ENCODE data around the gene SYCE1. TPM values are rescaled to one million over a fixed set of nuclear protein-coding genes. Genes with fewer than 3 reads are reported as not detected.
"Not testable (repeated sequence)": the region's sequence is repeated elsewhere in the genome, so short reads cannot be mapped to it uniquely, and the experiment has no call there.

The SYCE1 gene
- total RNA-seq, 1 experiment from 2014 or later: not detected

- H3K36me3 ChIP-seq (replicated peaks; ENCODE audit: control insufficient read depth, insufficient read depth, low read length); H3K4me3 ChIP-seq (ENCODE audit: insufficient read depth, low read depth, low read length); DNase-seq; H3K27me3 ChIP-seq (ENCODE audit: control insufficient read depth, insufficient read depth, low read length): not testable (repeated sequence)
Observed at GRCh38 chr10:133569801-133570200, 4.4 kb upstream of the SYCE1 start.

- H3K4me3 ChIP-seq (ENCODE audit: insufficient read depth, low read depth, low read length); H3K36me3 ChIP-seq (replicated peaks; ENCODE audit: control insufficient read depth, insufficient read depth, low read length); H3K27me3 ChIP-seq (ENCODE audit: control insufficient read depth, insufficient read depth, low read length); DNase-seq: not testable (repeated sequence)
Observed at GRCh38 chr10:133568831-133569527, 3.6 kb upstream of the SYCE1 start.

- Histone ChIP-seq H3K4me3 (ENCODE audit: insufficient read depth, low read depth, low read length) (no peak overlapping the region), H3K36me3 (replicated peaks; ENCODE audit: control insufficient read depth, insufficient read depth, low read length) (no peaks in the 10 kb centered on the region), H3K27me3 (ENCODE audit: control insufficient read depth, insufficient read depth, low read length) (no peaks in the 10 kb centered on the region; the same call in 1 of the 2 replicates)
- no peak for DNase-seq
Observed at GRCh38 chr10:133568287-133568614, 2.9 kb upstream of the SYCE1 start.

- no peaks in the 10 kb centered on the region for H3K36me3 ChIP-seq (replicated peaks; ENCODE audit: control insufficient read depth, insufficient read depth, low read length)
- H3K4me3 ChIP-seq (ENCODE audit: insufficient read depth, low read depth, low read length): no peak overlapping the region
- DNase-seq: no peak
- H3K27me3 ChIP-seq (ENCODE audit: control insufficient read depth, insufficient read depth, low read length): no peaks in the 10 kb centered on the region; the same call in 1 of the 2 replicates
Observed at GRCh38 chr10:133567609-133568286, 2.4 kb upstream of the SYCE1 start.

GRCh38 chr10:133567119-133567518, 1.7 kb upstream of the SYCE1 start:
- H3K4me3 ChIP-seq (ENCODE audit: insufficient read depth, low read depth, low read length): no peak overlapping the region
- H3K27me3 ChIP-seq (ENCODE audit: control insufficient read depth, insufficient read depth, low read length): no peaks in the 10 kb centered on the region; the same call in 1 of the 2 replicates
- H3K36me3 ChIP-seq (replicated peaks; ENCODE audit: control insufficient read depth, insufficient read depth, low read length): no peaks in the 10 kb centered on the region
- DNase-seq: no peak

DNA sequence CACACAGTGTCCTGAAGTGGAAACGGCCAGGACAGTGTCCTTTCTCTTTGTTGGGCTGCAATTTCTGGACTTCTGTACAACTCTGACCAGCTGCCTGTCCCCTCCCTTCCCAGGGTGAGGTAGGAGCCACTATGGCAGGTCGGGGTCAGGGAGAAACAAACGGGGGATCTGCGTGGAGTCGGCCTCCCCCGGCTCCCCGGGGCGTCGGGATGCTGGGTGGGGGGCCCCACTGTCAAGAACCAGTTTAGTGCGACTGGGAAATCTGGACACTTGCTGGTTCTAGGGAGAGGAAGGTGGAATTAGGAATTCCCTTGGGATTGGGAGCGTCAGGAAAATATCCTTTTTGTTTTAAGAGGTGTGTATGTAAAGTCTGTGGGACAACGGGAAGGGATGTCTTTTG, 567 bp downstream of the SYCE1 start:
- no peak for DNase-seq

GRCh38 chr10:133559216-133559615, 6.2 kb downstream of the SYCE1 start:
- Histone ChIP-seq H3K4me3 (ENCODE audit: insufficient read depth, low read depth, low read length) (no peak overlapping the region), H3K36me3 (replicated peaks; ENCODE audit: control insufficient read depth, insufficient read depth, low read length) (no peaks in the 10 kb centered on the region), H3K27me3 (ENCODE audit: control insufficient read depth, insufficient read depth, low read length) (no peaks in the 10 kb centered on the region)
- no peak for DNase-seq

More for the DNA sequence above, 567 bp downstream of the SYCE1 start:
- Histone ChIP-seq H3K36me3 (replicated peaks; ENCODE audit: control insufficient read depth, insufficient read depth, low read length) (no peaks in the 10 kb centered on the region), H3K27me3 (ENCODE audit: control insufficient read depth, insufficient read depth, low read length) (no peaks in the 10 kb centered on the region; the same call in 1 of the 2 replicates), H3K4me3 (ENCODE audit: insufficient read depth, low read depth, low read length) (no peak overlapping the region)

DNA sequence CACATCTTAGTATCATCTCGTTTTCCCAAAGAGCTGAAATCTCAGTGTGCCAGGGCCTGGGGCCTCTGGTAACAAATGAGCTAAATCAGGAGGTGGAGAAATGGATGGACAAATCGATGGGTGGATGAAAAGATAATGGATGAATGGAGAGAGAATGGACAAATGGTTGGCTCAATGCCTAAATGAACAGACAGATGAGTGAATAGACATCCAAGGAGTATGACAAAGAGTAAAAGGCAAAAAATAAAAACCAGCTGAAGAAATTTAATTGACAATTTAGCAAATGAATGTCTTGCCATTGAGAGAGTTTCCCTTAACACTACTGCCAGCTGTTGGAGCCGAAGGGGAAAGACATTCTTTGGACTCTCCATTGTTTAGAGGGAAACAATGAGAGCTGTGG, 8.0 kb downstream of the SYCE1 start:
- no peaks in the 10 kb centered on the region for H3K36me3 ChIP-seq (replicated peaks; ENCODE audit: control insufficient read depth, insufficient read depth, low read length)
- no peak overlapping the region for H3K4me3 ChIP-seq (ENCODE audit: insufficient read depth, low read depth, low read length)
- DNase-seq: no peak
- H3K27me3 ChIP-seq (ENCODE audit: control insufficient read depth, insufficient read depth, low read length): no peaks in the 10 kb centered on the region

DNA sequence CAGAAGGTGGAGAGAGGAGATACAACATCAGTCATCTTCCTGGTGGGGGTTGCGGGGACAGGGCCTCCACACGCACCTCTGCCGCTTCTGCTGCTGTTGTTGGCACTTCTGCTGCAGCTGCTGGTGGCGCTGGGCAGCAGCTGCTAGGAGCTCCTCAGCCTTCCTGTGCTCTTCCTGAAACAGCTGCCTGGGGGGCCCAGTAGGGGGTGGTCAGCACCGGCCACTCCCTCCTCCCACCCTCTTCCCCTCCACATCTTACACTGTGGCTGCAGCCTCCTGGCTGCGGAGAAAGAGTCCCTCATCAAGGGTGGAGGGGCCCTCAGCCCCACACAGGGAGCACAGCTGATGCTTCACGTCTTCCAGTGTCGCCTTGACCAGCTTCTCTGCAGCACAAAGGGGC, 9.9 kb downstream of the SYCE1 start:
- Histone ChIP-seq H3K36me3 (replicated peaks; ENCODE audit: control insufficient read depth, insufficient read depth, low read length) (no peaks in the 10 kb centered on the region), H3K27me3 (ENCODE audit: control insufficient read depth, insufficient read depth, low read length) (no peaks in the 10 kb centered on the region), H3K4me3 (ENCODE audit: insufficient read depth, low read depth, low read length) (no peak overlapping the region)
- DNase-seq: no peak

DNA sequence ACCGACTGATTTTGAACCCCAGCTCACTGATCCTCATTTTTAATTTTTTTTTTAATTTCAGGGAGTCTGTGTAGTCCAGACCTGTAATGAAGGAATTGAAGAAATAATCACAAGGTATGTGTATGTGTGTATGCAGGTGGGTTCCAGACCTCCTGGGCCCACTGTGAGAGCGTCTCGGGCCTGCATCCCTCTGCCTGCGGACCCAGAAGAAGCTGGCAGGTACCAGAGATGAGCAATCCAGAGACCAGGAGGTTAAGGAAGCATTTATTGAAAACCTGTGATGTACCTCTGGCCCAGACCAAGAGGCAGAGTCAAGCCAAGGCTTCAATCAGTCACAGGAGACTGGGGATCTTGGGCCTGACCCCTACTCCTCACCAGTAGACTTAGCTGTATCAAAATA, 10.8 kb downstream of the SYCE1 start:
- no peak for DNase-seq
- H3K4me3 ChIP-seq (ENCODE audit: insufficient read depth, low read depth, low read length): no peak overlapping the region
- no peaks in the 10 kb centered on the region for H3K36me3 ChIP-seq (replicated peaks; ENCODE audit: control insufficient read depth, insufficient read depth, low read length)
- H3K27me3 ChIP-seq (ENCODE audit: control insufficient read depth, insufficient read depth, low read length): no peaks in the 10 kb centered on the region

DNA sequence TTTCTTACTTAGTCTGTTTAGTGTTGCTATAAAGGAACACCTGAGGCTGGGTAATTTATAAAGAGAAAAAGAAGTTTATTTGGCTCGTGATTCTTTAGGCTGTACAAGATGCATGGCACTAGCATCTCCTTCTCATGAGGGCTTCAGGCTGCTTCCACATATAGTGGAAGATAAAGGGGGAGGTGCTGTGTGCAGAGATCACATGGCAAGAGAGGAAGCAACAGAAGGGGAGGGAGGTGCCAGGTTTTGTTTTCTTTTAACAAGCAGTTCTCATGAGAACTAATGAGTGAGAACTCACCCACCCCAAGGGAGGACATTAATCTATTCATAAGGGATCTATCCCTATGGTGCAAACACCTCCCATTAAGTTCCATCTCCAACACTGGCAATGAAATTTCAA, 20.9 kb downstream of the SYCE1 start:
- no peaks in the 10 kb centered on the region for H3K36me3 ChIP-seq (replicated peaks; ENCODE audit: control insufficient read depth, insufficient read depth, low read length)
- DNase-seq: no peak
- H3K27me3 ChIP-seq (ENCODE audit: control insufficient read depth, insufficient read depth, low read length): no peaks in the 10 kb centered on the region
- no peak overlapping the region for H3K4me3 ChIP-seq (ENCODE audit: insufficient read depth, low read depth, low read length)

GRCh38 chr10:133541441-133541975, 23.9 kb downstream of the SYCE1 start:
- not testable (repeated sequence) for H3K27me3 ChIP-seq (ENCODE audit: control insufficient read depth, insufficient read depth, low read length); H3K36me3 ChIP-seq (replicated peaks; ENCODE audit: control insufficient read depth, insufficient read depth, low read length); DNase-seq; H3K4me3 ChIP-seq (ENCODE audit: insufficient read depth, low read depth, low read length)

- no peak for DNase-seq
- H3K4me3 ChIP-seq (ENCODE audit: insufficient read depth, low read depth, low read length): no peak overlapping the region
Observed at GRCh38 chr10:133537546-133538545, 27.5 kb downstream of the SYCE1 start.

GRCh38 chr10:133536198-133536597, 29.2 kb downstream of the SYCE1 start:
- Histone ChIP-seq H3K4me3 (ENCODE audit: insufficient read depth, low read depth, low read length) (no peak overlapping the region), H3K27me3 (ENCODE audit: control insufficient read depth, insufficient read depth, low read length) (no peaks in the 10 kb centered on the region), H3K36me3 (replicated peaks; ENCODE audit: control insufficient read depth, insufficient read depth, low read length) (no peaks in the 10 kb centered on the region)
- no peak for DNase-seq

More at GRCh38 chr10:133537546-133538545, 27.5 kb downstream of the SYCE1 start:
- Histone ChIP-seq H3K36me3 (replicated peaks; ENCODE audit: control insufficient read depth, insufficient read depth, low read length) (no peaks in the 10 kb centered on the region), H3K27me3 (ENCODE audit: control insufficient read depth, insufficient read depth, low read length) (no peaks in the 10 kb centered on the region)

Data from H7 (cell line).